Thyroid gland (tissue), 4 donors: ENCODE measurements around the gene ZDHHC5.

Source experiments
- CTCF ChIP-seq, 6 experiments: fragments of 200-600 bp in 3 of 6; fragments of 450-650 bp in 3 of 6; sonication (generic) in 3 of 6; IDR thresholded peaks; one replicate each; pipeline ENCODE4 v1.5.1; 2016 to 2019; ENCODE audit warnings: antibody characterized with exemption in 6 of 6, mild to moderate bottlenecking in 2 of 6, inconsistent platforms in 1 of 6, moderate library complexity in 1 of 6
- POLR2A ChIP-seq, 2 donors: fragments of 450-650 bp; IDR thresholded peaks; one replicate each; pipeline ENCODE4 v1.6.1; 2017; ENCODE audit warnings: antibody characterized with exemption in 2 of 2, mild to moderate bottlenecking in 2 of 2, moderate library complexity in 1 of 2

DNA sequence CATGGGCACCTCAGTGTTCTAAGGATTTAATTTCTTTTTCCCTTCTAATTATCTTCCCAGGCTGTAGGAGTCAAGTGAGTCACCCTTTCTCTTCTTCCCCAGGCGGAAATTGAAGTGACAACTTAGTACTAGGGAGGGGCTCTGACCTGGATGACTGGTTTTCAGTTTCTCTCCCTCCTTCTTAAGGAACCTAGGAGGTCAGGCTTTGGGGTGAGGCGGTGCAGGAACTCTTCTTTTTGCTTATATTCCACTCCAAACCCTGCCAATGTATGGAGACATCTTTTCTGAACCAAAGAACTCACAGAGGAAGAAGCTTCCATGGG lies 12.6 kb downstream of the ZDHHC5 start:
- no peak for TF ChIP-seq POLR2A (IDR thresholded peaks at IDR 0.05)
- TF ChIP-seq CTCF (IDR thresholded peaks at IDR 0.05), result no peak
